COLO668 (cell line): ENCODE measurements around the gene PER3.

Experiments
- DNase-seq: peaks from one replicate; lab custom pipeline; 2025; ENCODE audit not compliant: unreplicated experiment; lab: John Stamatoyannopoulos, UW

PER3 gene

GRCh38 chr1:7869136-7869920 is 85.2 kb downstream of the PER3 start:
- DNase-seq, result no peak

GRCh38 chr1:7871136-7871535 is 87.0 kb downstream of the PER3 start:
- DNase-seq, result no peak

- no peak for DNase-seq
Measured at GRCh38 chr1:7873801-7874795, 90.0 kb downstream of the PER3 start.

GRCh38 chr1:7878027-7878426 is 93.9 kb downstream of the PER3 start:
- DNase-seq, result no peak

- DNase-seq, result no peak
Measured at GRCh38 chr1:7879228-7879627, 95.1 kb downstream of the PER3 start.

GRCh38 chr1:7884757-7885156 is 100.7 kb downstream of the PER3 start:
- DNase-seq, result no peak

GRCh38 chr1:7885513-7886404 is 101.7 kb downstream of the PER3 start:
- peak; percentile 58 for DNase-seq

GRCh38 chr1:7886405-7886745 is 102.3 kb downstream of the PER3 start:
- no peak for DNase-seq

- DNase-seq, result no peak
Measured at GRCh38 chr1:7888248-7889081, 104.4 kb downstream of the PER3 start.

- no peak for DNase-seq
Measured at GRCh38 chr1:7890853-7891252, 106.8 kb downstream of the PER3 start.

- no peak for DNase-seq
Measured at GRCh38 chr1:7891804-7892203, 107.7 kb downstream of the PER3 start.

- DNase-seq, result no peak
Measured at GRCh38 chr1:7893529-7894180, 109.6 kb downstream of the PER3 start.
